NCI-H187 treated with DMSO at 0.1 percent for 48 hours (cell line): ENCODE data around the gene PPOX.

Experiments
- DNase-seq: peaks from one replicate; lab custom pipeline; 2025; lab: John Stamatoyannopoulos, UW

Gene PPOX

GRCh38 chr1:161176468-161177111 is 10.4 kb downstream of the PPOX start:
- DNase-seq = no peak

- DNase-seq = peak; percentile 66
These were observed 11.1 kb downstream of the PPOX start, which contains the start of gene B4GALT3 for GRCh38 chr1:161177112-161177935. Gene B4GALT3, minus strand, starts transcription at chr1:161177507. Its CDS starts 1,447 bp downstream, at chr1:161176060.

DNA sequence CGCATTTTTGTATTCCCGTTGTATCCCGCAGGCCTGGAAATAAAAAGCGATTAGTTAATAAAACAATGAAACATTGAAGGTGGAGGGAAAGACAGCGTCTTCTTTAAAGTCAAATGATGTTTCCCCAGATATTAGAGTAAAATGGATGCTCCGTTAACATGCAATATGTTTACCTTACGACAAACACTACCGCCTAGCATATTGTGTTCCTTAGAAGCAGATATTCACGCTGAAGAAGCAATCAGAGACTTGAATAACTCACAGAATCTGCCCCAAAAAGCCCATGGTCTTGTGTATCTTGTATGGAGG is 11.7 kb downstream of the PPOX start:
- DNase-seq = no peak

GRCh38 chr1:161179698-161180097 is 13.5 kb downstream of the PPOX start:
- no peak for DNase-seq

GRCh38 chr1:161180639-161181038 is 14.4 kb downstream of the PPOX start:
- no peak for DNase-seq

GRCh38 chr1:161182214-161182613 is 16.0 kb downstream of the PPOX start:
- DNase-seq = no peak

DNA sequence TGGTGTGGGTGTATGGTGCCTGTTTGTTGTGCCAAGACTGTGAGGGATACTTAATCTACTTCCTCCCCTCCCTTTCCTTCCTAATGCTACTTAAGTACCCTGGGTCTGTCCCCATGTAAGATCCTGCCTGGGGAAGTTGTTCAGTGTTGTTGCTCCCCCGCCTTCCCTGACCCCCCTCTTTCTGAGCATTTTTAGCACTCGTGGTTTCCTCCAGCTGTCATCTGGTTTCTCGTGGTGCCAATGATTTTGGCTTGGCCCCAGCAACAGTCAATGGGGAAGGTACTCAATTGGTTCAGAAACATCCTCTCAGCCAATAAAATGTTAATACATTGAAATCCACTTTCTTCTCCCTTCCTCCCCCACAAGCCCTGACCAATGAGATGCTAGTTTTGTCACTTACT is 19.1 kb downstream of the PPOX start:
- DNase-seq = no peak

GRCh38 chr1:161185732-161186311 is 19.6 kb downstream of the PPOX start:
- no peak for DNase-seq

- DNase-seq = no peak
These were observed 21.1 kb downstream of the PPOX start for GRCh38 chr1:161187311-161187710.

GRCh38 chr1:161188381-161188780 is 22.2 kb downstream of the PPOX start:
- no peak for DNase-seq

DNA sequence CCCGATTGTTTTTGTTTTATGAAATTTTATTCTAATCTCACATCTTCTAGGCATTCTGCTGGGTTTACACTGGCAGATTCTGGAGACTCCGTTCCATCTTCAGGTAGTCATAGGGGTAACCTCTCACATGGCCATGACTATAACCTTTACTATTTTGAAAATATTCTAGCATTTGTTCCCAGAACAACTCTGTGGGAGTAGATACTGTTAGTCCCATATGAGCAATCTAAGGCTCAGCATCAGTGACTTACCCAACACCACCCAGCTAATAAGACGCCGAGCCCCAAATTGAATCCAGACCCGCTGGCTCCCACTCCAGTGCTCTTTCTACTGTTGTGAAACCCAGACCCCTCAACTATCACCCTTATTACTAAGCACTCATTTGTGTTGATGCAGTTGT is 22.8 kb downstream of the PPOX start:
- no peak for DNase-seq

GRCh38 chr1:161190962-161191521 is 24.8 kb downstream of the PPOX start:
- no peak for DNase-seq

DNA sequence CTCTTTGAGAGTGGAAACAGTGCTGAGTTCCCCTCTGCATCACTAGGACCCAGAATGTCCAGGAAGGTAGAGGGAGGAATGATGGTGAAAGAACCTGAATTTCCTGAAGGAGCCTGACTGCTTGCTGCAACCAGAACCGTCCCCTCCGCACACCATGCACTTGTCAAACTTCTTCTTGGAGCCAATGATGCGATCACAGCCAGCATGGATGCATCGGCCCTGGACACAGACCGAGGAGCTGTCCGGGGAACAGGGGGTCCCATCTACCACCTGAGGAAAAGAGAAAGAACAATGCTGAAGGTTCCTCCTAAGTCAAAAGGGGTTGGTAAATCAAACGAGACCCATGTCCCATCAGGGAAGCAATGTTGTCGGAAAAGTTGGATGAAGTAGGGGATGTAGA is 25.7 kb downstream of the PPOX start:
- DNase-seq = no peak

- DNase-seq = peak; percentile 59
These were observed 26.5 kb downstream of the PPOX start for GRCh38 chr1:161192476-161193465.

- DNase-seq = no peak
These were observed 27.5 kb downstream of the PPOX start for GRCh38 chr1:161193561-161194235.

DNA sequence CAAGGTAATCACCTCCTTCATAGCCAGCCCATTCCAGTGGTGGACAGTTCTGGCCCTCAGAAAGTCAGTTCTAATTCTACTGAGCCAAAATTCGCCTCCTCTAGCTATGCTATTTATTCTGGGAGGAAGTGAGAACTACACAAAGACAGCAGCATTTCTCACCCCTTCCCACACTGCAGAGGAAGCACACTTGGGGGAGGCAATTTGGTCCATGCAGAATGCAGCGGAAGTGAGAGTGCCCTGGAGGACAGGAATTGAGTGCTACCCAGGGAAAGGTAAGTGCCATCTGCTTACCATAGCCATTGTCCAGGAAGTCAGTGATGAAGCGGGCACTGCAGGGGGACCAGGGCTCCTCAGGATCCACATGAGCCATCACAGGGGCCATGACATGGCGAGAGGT is 28.9 kb downstream of the PPOX start:
- no peak for DNase-seq

DNA sequence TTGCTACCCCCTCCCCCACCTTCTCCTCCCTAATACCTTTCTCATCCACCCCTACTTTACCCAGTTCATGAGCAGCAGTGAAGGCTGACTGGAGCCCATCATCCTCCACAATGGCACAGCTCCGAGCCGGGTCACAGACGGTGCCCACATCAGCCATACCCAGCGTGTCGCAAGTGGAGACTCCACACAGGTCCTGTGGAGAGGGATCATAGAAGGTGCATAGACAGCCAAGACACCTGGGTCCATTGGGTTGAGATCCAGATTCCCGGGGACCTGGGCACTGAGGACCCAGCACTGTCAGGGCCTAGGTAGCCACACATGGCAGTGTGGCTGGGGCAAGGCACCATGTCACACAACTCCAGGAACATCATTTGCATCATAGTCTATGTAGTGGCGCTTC is 29.9 kb downstream of the PPOX start:
- no peak for DNase-seq

DNA sequence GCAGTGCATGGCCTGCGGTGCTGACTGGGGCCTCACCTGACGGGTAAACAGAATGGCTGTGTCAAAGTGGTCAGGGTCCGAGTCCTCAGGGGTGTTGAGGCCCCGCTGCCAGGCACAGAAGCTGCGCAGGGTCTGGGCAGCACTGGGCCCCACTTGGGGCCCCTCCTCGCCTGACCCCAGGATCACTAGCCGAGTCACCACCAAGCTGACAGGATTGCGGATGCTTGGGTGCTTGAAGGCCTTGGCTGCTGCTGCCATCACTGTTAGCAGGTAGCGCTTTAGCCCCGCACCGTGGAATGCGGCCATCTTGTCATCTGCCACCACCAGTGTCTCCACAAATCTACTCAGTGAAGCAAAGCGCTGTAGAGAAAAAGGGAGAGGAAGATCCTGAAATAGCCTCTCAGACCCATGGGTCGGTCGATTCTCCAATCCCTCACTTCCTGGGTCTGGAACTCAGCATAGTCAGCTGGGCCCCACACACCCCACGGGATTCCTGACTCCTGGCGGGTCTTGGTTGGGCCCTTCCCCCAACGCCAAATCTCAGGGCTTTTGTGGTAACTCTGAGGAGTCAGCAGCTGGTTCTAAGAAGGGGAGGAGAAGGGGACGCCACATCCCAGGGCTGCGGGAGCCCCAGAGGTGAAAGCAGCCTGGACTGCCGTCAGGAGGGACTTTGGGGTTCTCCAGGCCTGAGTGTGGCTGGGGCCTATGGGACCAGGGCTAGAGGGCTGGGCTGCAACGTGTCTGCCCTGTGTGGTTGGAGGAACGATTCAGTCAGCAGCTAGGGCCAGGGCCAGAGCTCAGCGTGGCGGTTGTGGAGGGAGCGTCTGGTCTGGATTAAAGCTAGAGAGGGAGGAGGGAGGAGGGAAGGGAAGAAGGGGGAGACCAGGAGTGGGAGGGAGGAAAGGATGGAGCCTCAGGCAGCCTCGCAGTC is 30.6 kb downstream of the PPOX start:
- no peak for DNase-seq

DNA sequence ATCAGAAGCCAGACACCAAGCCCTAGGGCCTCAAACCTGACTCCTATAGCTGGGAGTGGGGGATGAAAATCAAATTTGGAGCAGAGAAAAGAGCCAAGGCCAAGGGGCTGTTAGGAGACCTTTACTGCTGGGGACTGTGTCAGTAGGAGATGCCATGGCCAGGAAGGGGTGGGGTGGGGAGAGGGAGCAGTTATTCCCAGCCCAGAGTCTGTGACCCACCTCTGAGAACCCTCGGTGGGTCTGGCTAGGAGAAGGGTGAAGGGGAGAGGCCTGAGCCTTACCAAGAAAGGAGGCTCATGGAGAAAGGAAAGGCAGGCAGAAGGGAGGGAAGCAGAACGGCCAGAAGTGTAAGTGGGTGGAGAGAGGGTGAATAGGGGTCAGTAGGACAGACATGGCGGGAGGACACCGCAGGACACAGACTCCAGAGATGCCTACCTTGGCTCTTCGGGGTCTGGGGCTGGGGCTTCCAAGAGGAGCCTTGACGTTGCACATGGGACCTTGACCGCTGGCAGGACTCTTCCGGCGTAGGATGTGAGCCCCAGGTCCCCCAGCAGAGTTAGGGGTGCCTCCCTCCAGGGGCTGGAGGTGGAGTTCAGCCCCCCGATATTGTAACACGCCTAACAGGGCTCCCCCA is 31.5 kb downstream of the PPOX start:
- no peak for DNase-seq
